IMR-90 (cell line): ENCODE measurements around the gene INTU.

ENCODE experiments used
- CTCF ChIP-seq: conservative IDR thresholded peaks from 2 replicates; pipeline ENCODE4 v1.5.1; 2012; ENCODE audit warnings: mild to moderate bottlenecking, low read depth, low read length, improper control_type of control experiment
- MAFK ChIP-seq: IDR thresholded peaks from 2 replicates; pipeline ENCODE4 v1.6.1; 2012; ENCODE audit warnings: low read depth, low read length, improper control_type of control experiment
- MAZ ChIP-seq: IDR thresholded peaks from 2 replicates; pipeline ENCODE4 v1.6.1; 2012; ENCODE audit warnings: low read depth, mild to moderate bottlenecking, low read length, improper control_type of control experiment, moderate library complexity, borderline replicate concordance
- POLR2A ChIP-seq: IDR thresholded peaks from 2 replicates; pipeline ENCODE4 v1.6.1; 2012; ENCODE audit warnings: mild to moderate bottlenecking, low read depth, low read length
- RAD21 ChIP-seq: IDR thresholded peaks from 2 replicates; pipeline ENCODE4 v1.6.1; 2012; ENCODE audit warnings: low read length, improper control_type of control experiment
- RCOR1 ChIP-seq: IDR thresholded peaks from 2 replicates; pipeline ENCODE4 v1.6.1; 2012; ENCODE audit warnings: mild to moderate bottlenecking, low read length, improper control_type of control experiment; ENCODE audit not compliant: insufficient replicate concordance
- TF ChIP-seq, protein P1 (sequence below): fragments of 150-350 bp; IDR thresholded peaks from 2 replicates; pipeline ENCODE4 v1.6.1; 2017; ENCODE audit warnings: mild to moderate bottlenecking, antibody characterized with exemption, low read length, low read depth
- TF ChIP-seq, protein P2 (sequence below): fragments of 150-350 bp; IDR thresholded peaks from 2 replicates; pipeline ENCODE4 v1.6.1; 2016; ENCODE audit warnings: low read depth, mild to moderate bottlenecking, low read length, moderate library complexity, borderline replicate concordance

DNA sequence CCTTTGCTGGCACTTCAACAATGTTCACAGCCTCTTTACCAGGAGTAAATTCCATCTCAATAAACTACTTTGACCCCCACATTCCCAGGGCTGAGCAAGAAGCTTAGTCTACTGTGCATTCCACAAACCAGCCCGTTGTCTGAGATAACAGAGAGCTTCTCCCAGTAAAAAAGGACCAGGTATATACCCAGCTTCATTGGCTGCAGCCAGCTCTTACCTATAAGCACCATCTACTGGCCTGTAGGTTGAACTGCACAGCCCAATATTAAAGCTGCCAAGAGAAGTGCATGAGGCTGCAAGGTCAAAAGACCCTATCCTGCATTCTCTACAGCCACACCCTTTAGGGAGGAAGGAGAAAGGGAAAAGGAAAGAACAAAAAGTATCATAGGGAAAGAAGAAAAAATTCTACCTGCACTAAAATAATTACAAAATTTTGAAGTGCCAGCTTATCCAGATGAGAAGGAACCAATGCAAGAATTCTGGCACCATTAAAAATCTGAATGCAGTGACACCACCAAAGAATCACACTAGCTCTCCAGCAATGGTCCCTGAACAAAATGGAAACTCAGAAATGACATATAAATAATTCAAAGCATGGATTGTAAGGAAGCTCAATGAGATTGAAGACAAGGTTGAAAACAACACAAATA is 45.7 kb upstream of the INTU start:
- peak; percentile 40 for TF ChIP-seq RAD21
- peak; percentile 54 for TF ChIP-seq CTCF
- TF ChIP-seq, protein P1, sequence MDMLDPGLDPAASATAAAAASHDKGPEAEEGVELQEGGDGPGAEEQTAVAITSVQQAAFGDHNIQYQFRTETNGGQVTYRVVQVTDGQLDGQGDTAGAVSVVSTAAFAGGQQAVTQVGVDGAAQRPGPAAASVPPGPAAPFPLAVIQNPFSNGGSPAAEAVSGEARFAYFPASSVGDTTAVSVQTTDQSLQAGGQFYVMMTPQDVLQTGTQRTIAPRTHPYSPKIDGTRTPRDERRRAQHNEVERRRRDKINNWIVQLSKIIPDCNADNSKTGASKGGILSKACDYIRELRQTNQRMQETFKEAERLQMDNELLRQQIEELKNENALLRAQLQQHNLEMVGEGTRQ, result no peak
- no peak for TF ChIP-seq POLR2A
- no peak for TF ChIP-seq MAFK
- TF ChIP-seq MAZ, result no peak
- no peak for TF ChIP-seq RCOR1
- TF ChIP-seq, protein P2, sequence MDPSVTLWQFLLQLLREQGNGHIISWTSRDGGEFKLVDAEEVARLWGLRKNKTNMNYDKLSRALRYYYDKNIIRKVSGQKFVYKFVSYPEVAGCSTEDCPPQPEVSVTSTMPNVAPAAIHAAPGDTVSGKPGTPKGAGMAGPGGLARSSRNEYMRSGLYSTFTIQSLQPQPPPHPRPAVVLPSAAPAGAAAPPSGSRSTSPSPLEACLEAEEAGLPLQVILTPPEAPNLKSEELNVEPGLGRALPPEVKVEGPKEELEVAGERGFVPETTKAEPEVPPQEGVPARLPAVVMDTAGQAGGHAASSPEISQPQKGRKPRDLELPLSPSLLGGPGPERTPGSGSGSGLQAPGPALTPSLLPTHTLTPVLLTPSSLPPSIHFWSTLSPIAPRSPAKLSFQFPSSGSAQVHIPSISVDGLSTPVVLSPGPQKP, result no peak
